Epithelial cell of proximal tubule (primary cell): Measurements from ENCODE around the gene MARK2. TPM values are rescaled to one million over a fixed set of nuclear protein-coding genes. Genes with fewer than 3 reads are reported as not detected.

Source experiments
- DNase-seq: peaks from one replicate; pipeline ENCODE4 v3.0.0-alpha.2; 2011; ENCODE audit warnings: low read depth
- H3K4me3 ChIP-seq: 2 replicates; pipeline ENCODE4 v1.5.1; 2011; ENCODE audit warnings: low read depth, mild to moderate bottlenecking, low read length
- CTCF ChIP-seq: conservative IDR thresholded peaks from 2 replicates; pipeline ENCODE4 v1.5.1; 2012; ENCODE audit warnings: low read depth, mild to moderate bottlenecking, low read length
- total RNA-seq: library from RNA; depleted of rRNA; stranded (reverse); fragments of >200 nt; gene quantifications from 2 replicates; pipeline ENCODE4 v1.2.3, GENCODE V29; 2015

MARK2 gene
- total RNA-seq, 1 donor from 2014 or later: 36.2 TPM

- no peak for DNase-seq
- TF ChIP-seq CTCF: no peak
- H3K4me3 ChIP-seq: no peak overlapping the region
Measured at GRCh38 chr11:63816166-63816565, 22.7 kb upstream of the MARK2 start.

GRCh38 chr11:63816732-63817131 lies 22.2 kb upstream of the MARK2 start:
- H3K4me3 ChIP-seq: no peak overlapping the region
- no peak for TF ChIP-seq CTCF
- no peak for DNase-seq

GRCh38 chr11:63817758-63818498 lies 21.0 kb upstream of the MARK2 start:
- no peak overlapping the region for H3K4me3 ChIP-seq
- no peak for TF ChIP-seq CTCF
- DNase-seq: no peak

DNA sequence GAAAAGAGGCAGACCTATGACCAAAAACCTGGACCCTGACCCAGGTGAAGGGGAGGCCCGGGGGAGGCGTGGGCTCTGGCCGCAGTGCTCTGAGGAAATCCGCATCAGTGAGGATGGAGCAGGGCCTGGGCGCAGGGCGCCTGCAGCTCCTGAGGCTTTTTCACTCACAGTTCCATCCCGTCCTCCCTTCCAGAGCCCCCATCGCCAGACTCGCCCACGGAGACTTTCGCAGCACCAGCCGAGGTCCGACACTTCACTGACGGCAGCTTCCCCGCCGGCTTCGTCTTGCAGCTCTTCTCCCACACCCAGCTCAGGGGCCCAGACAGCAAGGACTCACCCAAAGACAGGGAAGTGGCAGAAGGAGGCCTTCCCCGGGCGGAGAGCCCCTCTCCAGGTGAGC lies 20.3 kb upstream of the MARK2 start:
- no peak for TF ChIP-seq CTCF
- no peak for DNase-seq
- no peak overlapping the region for H3K4me3 ChIP-seq

DNA sequence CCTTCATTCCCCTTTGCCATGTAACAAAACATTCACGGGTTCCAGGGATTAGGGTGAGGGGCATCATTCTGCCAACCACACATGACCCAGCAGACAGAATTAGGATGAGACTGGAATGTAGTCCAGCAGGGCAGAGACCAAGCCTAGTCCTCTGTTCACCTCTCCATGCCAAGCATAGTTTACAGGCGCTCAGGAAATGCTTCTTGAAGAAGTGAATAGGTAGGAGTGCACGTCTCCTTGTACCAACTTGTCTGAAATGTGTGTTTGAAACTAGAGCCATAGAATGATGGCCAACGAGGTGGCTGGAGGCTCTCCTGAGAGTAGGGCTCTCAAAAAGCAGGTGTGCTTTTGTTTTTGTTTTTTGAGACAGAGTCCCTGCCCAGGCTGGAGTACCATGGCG lies 17.5 kb upstream of the MARK2 start:
- DNase-seq: no peak
- TF ChIP-seq CTCF: no peak
- no peak overlapping the region for H3K4me3 ChIP-seq

DNA sequence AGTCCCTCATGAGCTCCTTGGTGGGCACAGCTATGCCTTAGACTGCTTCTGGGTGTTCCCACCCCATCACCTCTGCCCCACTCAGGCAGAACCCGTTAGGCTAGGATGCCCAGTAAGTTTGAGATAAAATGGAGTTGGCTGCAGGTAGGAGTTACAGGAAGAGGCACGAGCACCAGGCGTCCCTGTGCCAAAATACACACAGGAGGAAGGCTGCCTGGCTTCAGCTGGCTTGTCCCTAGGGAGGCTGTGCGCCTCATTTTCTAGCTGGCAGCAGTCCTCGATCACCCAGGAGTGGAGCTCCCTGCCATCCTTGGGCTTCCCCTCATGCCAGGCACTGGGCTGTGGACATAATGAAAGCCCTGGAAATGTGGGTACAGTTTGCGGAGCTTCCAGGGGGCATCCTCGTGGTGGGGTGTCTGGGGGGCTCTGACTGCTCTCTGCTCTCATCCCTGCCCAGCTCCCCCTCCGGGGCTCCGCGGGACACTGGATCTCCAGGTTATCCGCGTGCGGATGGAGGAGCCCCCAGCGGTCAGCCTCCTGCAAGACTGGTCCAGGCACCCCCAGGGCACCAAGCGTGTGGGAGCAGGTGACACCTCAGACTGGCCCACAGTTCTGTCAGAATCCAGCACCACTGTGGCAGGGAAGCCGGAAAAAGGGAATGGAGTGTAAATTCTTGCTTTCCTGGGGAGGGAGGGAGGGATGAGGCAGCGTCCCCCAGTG lies 12.3 kb upstream of the MARK2 start:
- H3K4me3 ChIP-seq: no peak overlapping the region
- DNase-seq: no peak
- TF ChIP-seq CTCF: no peak
